Superior temporal gyrus (tissue), 1 donor: Measurements from ENCODE around the gene PSME1.

ENCODE experiments used
- DNase-seq: peaks from one replicate; pipeline ENCODE4 v3.0.0-alpha.2; 2016; ENCODE audit errors: extremely low spot score

PSME1 gene

DNA sequence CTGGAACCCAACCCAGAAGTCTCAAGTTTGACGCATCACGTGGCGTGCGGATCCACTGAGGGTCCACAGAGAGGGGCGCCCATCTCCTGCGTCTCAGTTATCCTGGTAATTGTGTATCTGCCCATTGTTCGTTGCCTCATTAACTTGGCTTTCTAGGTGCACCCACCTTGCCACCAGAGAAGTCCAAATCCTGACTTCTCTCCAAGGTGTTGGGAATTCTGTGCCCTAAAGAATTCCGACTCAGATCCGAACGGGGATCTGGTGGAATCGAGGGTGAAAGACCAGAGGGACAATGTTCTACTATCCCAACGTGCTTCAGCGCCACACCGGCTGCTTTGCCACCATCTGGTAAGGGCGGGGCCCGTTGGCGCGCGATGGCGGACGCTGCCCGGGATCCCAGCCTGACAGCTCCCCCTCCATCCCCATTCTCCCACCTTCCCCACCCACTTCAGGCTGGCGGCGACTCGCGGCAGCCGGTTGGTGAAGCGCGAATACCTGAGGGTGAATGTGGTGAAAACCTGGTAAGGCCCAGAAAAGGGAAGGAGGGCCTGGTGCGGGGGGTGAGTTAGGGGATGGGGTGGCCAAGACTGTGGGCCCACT, 36.4 kb downstream of the PSME1 start:
- peak; percentile 20 for DNase-seq

- DNase-seq = peak; percentile 22
These were observed 36.9 kb downstream of the PSME1 start for GRCh38 chr14:24172871-24173281.

DNA sequence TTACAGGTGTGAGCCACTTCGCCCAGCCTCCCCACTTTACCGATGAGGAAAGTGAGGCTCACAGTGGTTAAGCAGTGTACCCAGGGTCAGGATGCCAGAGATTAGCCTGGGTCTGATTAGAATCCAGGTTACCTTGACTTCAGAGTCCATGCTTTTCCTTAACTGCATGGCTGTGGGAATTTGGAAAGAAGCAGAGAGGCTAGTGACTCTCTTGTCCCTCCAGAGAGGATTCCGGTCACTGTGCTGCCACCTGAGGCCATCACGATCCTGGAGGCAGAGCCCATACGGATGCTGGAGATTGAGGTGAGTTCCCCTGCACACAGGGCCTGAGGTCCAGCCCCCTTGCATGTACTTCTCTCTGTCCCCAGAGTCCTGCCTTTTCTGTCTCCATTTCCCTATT, 40.6 kb downstream of the PSME1 start:
- DNase-seq = no peak

DNA sequence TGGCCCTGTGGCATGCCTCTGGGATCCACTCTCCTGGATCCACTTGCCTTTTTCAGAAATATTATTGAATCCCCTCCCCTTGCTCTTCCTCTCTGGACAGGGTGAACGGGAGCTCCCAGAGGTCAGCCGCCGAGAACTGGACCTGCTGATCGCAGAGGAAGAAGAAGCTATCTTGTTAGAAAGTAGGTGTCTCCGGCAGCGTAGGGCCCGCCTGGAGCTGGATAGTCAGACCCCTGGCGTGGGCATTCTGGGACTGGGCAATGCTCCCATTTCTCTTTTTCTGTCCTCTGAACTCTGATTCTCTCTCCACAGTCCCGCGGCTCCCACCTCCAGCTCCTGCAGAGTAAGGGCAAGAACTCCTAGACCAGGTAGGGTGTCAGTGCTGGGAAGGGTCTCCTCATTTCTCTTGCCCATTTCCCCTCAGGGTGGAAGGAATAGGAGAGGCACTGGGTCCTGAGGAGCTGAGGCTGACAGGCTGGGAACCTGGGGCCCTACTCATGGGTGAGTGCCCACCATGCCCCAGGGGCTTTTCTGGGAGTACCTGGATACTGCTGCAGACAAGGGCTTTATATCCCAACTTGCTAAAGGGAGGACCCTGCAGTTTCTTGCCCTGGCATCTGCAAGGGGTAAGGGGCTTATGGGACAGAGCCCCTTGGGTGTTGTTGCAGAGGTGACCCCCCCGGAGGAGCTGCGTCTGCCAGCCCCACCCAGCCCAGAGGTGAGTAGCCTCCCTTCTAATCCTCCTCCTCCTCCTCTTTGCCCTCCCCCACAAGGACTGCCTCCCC, 41.2 kb downstream of the PSME1 start:
- no peak for DNase-seq

- DNase-seq = no peak
These were observed 41.9 kb downstream of the PSME1 start for GRCh38 chr14:24177891-24178290.

GRCh38 chr14:24178399-24179178, 42.6 kb downstream of the PSME1 start:
- no peak for DNase-seq

GRCh38 chr14:24179294-24179960, 43.4 kb downstream of the PSME1 start:
- no peak for DNase-seq

DNA sequence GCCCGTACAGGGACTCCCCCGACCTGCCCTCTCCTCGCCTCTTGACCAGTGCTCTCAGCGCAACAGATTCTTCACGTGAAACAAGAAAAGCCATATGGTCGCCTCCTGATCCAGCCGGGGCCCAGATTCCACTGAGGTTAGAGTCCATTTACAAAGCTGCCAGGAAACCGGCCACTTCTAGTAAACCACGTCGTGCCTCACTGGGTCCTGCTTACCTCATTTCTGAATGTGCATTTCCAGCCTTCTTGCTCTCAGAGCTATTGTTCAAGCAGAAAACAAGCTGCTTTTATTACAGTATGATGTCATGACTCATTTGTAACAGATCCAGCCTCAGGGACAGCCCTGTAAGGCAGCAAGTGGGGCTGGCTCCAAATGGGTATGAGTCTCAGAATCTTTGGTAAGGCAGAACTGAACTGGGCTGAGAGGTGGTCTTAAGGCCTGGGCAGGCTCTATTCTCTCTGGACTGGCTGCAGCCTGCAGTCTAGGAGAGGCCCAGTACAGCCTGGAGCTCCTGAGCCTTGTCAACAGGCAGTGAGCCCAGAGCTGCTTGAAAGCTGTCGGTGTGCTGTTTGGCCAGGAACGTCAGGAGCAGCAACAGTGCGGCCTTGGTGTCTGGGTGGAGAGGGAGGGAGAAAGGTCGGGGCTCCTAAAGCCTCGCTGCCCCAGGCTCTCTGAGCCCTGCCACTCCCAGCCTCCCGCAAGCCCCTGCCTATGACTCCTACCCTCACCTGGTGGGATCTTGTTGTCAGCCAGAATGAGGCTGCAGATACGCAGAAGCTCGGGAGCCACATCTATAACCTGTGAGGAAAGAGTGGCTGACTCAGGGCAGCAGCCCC, 44.2 kb downstream of the PSME1 start:
- peak; percentile 80 for DNase-seq

GRCh38 chr14:24181371-24182077, 45.5 kb downstream of the PSME1 start:
- no peak for DNase-seq

DNA sequence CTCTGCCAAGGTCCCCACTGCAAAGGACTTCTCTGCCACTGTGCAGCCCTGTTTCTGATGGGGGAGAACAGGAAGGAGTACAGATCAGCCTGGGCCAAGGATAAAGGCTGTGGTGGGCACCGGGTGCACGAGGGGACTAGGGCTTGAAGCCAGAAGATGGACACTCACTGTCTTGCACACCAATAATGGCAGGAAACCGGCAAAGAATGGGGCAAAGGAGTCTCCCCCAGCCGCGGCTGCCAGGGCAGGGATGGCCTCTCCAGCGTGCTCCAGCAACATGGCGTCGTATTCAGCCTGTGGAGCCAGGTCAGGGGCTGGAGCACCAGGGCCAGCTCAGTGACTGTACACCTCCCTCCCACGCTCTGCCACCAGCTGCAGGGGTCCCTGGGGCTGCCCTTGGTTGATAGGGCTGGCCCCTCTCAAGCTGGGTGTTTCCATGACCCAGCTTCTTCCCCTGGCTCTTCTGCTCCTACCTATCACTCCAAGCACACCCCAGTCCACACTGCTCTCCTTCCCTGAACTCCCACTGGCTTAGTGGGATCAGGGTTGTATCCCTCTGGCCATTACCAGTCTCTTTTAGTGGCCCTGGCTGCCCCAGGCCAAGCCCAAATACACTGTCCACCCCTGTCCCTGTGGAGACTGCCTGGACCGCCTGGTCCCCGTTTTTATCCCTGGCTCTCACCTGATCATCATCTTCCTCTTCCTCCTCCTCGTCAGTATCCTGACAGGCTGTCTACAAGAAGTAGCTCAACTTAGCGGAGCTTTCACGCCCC, 46.3 kb downstream of the PSME1 start:
- no peak for DNase-seq

GRCh38 chr14:24183014-24183481, 47.1 kb downstream of the PSME1 start:
- DNase-seq = no peak

DNA sequence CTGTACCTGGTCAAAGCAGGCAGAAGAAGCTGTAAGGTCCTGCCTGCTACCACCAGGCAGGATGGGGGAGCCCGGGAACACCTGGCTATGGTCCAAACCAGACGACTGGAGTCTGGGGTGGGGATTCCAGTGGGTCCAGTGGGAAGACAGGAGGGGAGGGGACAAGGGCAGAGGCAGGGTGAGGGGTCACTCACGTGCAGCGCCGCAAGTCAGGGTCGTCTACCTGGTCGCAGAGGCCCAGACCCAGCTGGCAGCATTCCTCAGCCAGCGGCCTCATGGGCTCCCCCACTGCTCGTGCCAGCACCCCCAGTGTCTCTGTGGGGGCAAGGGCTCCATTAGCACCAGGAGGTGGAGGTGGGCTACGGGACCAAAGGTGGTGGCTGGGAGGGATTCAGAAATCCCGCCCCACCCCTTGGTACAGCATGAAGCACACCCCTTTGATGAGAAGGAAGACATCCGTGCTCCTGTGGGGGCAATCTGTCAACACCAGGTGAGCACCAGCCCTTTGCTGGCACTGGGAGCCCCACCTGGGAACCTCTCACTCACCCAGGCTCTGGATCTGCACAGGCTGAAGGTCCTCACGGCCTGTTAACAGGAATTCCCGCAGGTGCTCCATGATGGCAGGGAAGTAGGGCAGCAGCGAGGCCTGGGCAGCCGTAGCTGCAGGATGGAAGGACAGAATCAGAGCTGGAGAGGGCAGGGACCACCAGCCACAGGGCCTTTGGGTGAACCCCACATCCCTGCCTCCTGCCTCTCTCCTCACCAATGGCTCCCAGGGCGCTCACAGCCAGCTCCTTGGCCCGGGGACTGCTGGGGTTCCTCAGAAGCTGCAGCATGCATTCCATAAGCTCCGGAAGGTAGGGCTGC, 48.3 kb downstream of the PSME1 start:
- DNase-seq = no peak

- no peak for DNase-seq
These were observed 49.0 kb downstream of the PSME1 start for GRCh38 chr14:24185026-24185425.

DNA sequence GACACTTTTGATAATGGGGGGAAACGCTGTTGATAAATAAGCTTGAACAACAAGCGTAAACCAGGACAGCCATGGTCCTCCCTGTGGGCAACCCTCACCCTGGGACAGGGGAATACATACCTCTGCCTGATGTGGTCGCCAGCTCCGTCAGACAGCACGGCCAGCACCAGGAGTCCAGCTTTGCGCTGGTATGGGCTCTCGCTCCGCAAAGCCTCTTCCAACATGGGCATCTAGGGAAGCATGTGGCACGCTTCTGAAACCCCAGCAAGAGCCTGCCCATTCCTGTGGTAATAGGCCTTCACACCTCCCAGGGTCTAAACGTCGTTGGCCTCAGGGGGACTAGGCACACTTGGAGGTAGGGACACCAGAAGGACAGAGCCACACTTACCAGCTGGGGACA, 49.7 kb downstream of the PSME1 start:
- no peak for DNase-seq

DNA sequence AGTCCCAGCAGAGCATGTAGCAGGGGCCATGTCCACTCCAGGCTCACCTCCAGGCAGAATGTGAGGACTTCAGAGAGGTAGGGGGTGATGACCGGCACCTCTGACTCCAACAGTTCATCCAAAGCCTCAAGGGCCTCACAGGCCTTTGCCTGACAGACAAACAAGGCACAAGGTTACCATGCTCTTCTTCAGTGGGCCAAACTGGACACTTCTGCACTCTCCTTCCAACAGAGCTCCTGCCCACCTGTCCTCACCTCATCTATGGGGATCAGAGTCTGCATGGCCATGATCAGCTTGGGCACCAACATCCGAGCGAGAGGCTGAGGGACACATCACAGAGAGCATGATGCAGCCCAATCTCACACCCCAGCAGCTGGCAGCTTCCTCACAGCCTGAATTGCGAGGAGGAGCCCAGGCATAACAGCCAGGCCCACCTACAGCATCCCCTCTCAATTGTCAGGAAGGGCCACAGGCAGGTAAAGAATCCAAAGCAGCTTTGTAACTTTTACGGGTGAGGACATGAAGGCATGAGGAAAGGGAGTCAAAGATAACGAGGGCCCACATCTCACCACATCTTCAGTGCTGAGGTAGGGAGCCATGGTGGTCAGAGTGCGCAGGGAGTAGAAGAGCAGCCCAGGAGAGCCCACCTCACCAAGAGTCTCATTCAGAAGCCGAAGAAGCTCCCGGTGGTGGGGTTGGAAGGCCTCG, 51.0 kb downstream of the PSME1 start:
- DNase-seq = no peak

GRCh38 chr14:24187539-24187915, 51.5 kb downstream of the PSME1 start:
- DNase-seq = no peak
